Fibroblast of pulmonary artery (primary cell): ENCODE data around the gene TTLL11.

Source experiments
- DNase-seq: peaks from one replicate; pipeline ENCODE4 v3.0.0-alpha.2; 2010; ENCODE audit warnings: low read depth
- H3K4me3 ChIP-seq: replicated peaks from 2 replicates; pipeline ENCODE4 v1.5.1; 2011; ENCODE audit warnings: low read depth, mild to moderate bottlenecking, control low read depth, low read length, moderate library complexity
- TF ChIP-seq, protein P1 (sequence below): IDR thresholded peaks from 2 replicates; pipeline ENCODE4 v1.5.1; 2011; ENCODE audit warnings: mild to moderate bottlenecking, control low read depth, low read length, inconsistent platforms; ENCODE audit errors: missing control alignments

The TTLL11 gene

DNA sequence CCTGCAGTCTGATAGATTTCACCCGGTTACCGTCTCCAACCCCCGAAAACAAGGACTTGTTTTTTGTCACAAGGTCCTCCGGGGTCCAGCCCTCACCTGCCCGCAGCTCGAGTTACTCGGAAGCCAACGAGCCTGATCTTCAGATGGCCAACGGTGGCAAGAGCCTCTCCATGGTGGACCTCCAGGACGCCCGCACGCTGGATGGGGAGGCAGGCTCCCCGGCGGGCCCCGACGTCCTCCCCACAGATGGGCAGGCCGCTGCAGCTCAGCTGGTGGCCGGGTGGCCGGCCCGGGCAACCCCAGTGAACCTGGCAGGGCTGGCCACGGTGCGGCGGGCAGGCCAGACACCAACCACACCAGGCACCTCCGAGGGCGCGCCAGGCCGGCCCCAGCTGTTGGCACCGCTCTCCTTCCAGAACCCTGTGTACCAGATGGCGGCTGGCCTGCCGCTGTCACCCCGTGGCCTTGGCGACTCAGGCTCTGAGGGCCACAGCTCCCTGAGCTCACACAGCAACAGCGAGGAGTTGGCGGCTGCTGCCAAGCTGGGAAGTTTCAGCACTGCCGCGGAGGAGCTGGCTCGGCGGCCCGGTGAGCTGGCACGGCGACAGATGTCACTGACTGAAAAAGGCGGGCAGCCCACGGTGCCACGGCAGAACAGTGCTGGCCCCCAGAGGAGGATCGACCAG, 320.4 kb downstream of the TTLL11 start:
- DNase-seq: no peak
- H3K4me3 ChIP-seq: no peak overlapping the region
- TF ChIP-seq, protein P1, sequence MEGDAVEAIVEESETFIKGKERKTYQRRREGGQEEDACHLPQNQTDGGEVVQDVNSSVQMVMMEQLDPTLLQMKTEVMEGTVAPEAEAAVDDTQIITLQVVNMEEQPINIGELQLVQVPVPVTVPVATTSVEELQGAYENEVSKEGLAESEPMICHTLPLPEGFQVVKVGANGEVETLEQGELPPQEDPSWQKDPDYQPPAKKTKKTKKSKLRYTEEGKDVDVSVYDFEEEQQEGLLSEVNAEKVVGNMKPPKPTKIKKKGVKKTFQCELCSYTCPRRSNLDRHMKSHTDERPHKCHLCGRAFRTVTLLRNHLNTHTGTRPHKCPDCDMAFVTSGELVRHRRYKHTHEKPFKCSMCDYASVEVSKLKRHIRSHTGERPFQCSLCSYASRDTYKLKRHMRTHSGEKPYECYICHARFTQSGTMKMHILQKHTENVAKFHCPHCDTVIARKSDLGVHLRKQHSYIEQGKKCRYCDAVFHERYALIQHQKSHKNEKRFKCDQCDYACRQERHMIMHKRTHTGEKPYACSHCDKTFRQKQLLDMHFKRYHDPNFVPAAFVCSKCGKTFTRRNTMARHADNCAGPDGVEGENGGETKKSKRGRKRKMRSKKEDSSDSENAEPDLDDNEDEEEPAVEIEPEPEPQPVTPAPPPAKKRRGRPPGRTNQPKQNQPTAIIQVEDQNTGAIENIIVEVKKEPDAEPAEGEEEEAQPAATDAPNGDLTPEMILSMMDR: no peak
